ENCODE results near the gene SLCO2A1. TPM values are rescaled to one million over a fixed set of nuclear protein-coding genes. Genes with fewer than 3 reads are reported as not detected.

SLCO2A1 gene
- total RNA-seq, 1 experiment from 2014 or later, result not detected

DNA sequence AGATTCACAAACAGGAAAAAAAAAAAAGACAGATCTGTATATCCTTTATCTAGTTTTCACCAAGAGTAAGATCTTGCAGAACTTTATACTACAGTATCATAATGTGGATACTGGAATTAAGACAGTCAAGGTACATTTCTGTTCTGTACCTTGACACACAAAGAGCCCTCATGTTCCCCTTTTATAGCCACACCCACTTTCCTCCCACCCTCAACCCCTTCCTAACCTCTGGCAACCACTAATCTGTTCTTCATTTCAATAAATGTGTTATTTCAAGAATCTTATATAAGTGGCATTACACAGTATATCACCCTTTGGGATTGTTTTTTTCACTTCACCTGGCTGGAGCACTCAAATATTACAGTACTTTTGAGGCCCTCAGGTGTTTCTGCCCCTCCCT is 130.4 kb downstream of the SLCO2A1 start:
- in situ Hi-C loops (cut with HindIII; ENCODE audit: low pct_unique_long_range_greater_than_20kb, low sequenced_read_pairs), result no loop called here
- no peak for DNase-seq (ENCODE audit: low read depth)

- in situ Hi-C loops (cut with HindIII; ENCODE audit: low pct_unique_long_range_greater_than_20kb, low sequenced_read_pairs), result no loop called here
Observed at GRCh38 chr3:133897547-133897946, 132.2 kb downstream of the SLCO2A1 start.

DNA sequence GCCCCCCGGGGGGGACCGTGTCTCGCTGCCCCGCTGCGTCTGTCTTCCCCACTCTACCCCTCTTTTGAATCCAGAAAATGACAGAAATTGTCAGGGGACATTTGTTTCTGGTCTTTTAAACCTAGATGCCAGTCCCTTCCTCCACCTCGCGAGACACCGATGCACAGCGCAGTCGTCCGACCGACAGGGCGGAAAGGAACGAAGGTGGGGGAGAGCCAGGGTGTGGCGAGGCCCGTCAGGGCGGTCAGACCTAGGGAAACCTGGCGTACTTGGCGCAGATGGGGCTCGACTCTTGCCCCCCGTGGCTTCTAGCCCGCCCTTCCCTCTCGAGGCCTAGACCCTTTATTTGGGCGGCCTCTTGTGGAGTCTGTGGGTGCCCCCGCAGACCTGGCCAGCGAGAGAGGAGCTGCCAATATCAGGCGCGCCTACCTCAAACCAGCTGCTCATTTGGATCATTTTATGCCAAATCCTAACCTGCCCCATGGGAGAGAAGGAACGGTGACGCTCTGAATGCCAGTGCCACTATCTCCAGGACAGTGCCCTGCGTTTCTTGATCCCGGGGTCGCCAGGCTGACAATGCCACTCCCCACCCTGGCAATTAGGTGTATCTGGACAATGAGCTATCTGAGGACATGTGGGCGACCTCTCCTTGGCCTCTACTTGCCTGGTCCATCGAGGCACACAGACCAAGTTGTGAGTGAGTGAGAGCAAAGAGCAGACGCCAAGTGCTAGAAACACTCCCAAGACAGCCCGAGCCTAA is 133.5 kb downstream of the SLCO2A1 start:
- in situ Hi-C loops (cut with HindIII; ENCODE audit: low pct_unique_long_range_greater_than_20kb, low sequenced_read_pairs), result no loop called here

More at GRCh38 chr3:133897547-133897946, 132.2 kb downstream of the SLCO2A1 start:
- DNase-seq (ENCODE audit: low read depth), result no peak

DNA sequence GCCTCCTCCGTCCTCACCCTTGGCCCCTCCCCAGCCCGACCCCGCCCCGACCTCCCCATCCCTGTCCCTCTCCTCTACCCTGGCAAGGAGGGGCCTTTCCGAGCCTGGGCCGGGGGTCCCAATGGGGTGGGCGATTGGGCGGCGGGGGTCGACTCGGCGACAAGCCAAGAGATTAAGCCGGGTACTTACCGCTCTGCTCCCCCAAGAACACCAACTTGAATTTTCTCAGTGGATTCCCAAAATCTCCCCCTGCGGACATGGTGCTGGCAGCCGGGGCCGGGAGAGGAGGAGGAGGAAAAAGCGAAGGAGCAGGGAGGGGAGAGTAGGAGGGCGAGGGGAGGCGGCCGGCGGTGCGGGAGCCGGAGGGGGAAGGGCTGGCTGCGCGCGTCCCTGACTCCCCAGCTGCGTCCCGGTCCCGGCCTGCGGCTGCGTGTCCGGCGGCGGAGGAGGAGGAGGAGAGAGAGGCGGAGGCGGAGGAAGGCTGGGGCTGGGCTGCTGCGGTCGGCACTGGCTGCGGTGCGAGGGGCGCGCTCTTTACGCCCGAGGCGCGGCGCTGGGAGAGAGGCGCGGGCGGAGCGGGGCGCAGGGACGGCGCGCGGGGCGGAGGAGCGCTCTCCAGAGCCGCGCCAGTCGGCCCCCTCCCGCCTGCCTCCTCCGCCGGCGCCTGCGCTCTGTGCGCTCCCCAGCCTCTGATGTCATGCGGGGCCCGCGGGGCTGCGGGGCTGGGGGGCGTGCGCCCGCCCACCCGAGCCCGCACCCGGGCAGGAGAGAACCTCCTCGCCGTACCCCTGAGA is 134.3 kb downstream of the SLCO2A1 start, which contains the start of gene RAB6B:
TSS of gene RAB6B (minus strand) at position 675 of the 794 bp plus-strand sequence. CDS start at position 259, 416 bp downstream.
- peak; percentile 45 for DNase-seq (ENCODE audit: low read depth)
- in situ Hi-C loops (cut with HindIII; ENCODE audit: low pct_unique_long_range_greater_than_20kb, low sequenced_read_pairs), result no loop called here

More for the DNA sequence above, 133.5 kb downstream of the SLCO2A1 start:
- no peak for DNase-seq (ENCODE audit: low read depth)

DNA sequence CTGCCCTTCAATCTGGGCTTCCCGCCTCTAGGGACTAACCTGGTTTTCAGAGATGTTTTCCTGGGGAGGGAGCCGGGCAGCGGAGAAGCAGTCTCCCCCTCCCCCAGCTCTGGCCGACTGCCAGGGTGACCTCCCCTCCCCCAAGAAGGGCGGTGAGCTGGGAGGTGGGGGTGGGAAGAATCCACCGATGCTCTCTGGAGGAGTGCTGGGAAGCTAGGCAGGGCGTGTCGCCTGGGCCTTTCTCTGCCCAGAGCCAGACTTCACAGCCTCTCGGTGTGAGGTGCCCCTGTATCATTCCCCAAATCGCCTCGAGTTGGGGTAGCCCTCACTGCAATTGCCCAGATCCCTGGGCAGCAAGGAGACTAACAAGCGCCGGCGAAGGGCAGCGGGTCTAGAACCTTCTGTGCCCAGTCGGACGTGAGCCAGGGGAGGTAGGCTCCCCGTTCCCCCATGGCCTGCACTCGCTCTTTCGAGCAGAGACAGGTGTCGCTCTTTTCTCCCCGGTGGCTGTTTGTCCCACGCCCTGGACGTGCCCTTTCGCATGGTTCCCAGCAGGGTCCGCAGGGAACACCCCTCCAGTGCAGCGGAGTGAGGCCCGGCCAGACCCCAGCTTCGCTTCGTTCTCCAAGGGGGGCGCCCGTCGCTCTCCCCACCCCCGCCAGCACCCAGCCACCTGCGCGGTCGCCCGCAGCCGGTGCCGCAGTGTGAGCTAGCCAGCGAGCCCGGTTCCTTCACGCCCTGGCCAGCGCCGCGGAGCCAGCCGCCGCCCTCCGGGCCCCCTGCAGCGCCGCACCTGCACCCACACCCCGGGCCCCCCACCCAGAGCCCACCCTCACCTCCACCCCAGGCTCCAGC is 135.1 kb downstream of the SLCO2A1 start:
- in situ Hi-C loops (cut with HindIII; ENCODE audit: low pct_unique_long_range_greater_than_20kb, low sequenced_read_pairs), result no loop called here
- no peak for DNase-seq (ENCODE audit: low read depth)

DNA sequence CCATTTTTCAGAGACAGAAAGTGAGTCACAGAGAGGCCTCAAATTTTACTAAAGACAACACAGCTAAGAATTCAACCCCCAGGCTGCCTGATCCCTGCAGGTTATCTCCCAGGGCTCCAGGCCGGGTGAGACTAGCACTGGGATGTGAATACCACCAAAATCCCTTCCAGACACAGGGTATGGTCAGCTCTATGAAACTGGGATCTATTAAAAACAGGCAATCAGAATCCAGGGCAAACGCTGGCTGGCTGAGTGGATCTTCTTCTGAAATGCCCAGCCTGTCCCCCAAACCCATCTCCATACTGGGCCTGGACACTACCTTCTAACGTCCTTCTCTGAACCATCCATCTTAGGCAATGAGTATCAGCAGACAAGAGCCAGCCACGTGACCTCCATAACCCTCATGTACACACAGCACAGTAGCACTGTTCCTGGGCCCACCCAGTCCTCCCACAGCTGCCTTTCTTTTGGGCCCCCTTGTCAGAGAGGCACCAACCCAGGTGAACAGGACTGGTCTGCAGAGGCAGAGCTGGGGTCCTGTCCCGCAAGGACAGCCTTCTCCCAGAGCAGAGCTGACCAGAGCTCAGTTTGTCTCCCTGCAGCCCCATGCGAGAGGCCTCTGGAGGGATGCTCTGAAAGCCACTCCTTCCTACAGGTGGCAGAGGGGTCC is 135.9 kb downstream of the SLCO2A1 start:
- in situ Hi-C loops (cut with HindIII; ENCODE audit: low pct_unique_long_range_greater_than_20kb, low sequenced_read_pairs), result no loop called here

GRCh38 chr3:133892541-133893231 is 137.0 kb downstream of the SLCO2A1 start:
- in situ Hi-C loops (cut with HindIII; ENCODE audit: low pct_unique_long_range_greater_than_20kb, low sequenced_read_pairs), result no loop called here
- DNase-seq (ENCODE audit: low read depth), result no peak

More for the DNA sequence above, 135.9 kb downstream of the SLCO2A1 start:
- no peak for DNase-seq (ENCODE audit: low read depth)

GRCh38 chr3:133891662-133892378 is 137.9 kb downstream of the SLCO2A1 start:
- in situ Hi-C loops (cut with HindIII; ENCODE audit: low pct_unique_long_range_greater_than_20kb, low sequenced_read_pairs), result no loop called here
- DNase-seq (ENCODE audit: low read depth), result no peak

GRCh38 chr3:133890972-133891644 is 138.6 kb downstream of the SLCO2A1 start:
- in situ Hi-C loops (cut with HindIII; ENCODE audit: low pct_unique_long_range_greater_than_20kb, low sequenced_read_pairs), result no loop called here
- no peak for DNase-seq (ENCODE audit: low read depth)

GRCh38 chr3:133890037-133890436 is 139.7 kb downstream of the SLCO2A1 start:
- in situ Hi-C loops (cut with HindIII; ENCODE audit: low pct_unique_long_range_greater_than_20kb, low sequenced_read_pairs), result no loop called here
- no peak for DNase-seq (ENCODE audit: low read depth)

DNA sequence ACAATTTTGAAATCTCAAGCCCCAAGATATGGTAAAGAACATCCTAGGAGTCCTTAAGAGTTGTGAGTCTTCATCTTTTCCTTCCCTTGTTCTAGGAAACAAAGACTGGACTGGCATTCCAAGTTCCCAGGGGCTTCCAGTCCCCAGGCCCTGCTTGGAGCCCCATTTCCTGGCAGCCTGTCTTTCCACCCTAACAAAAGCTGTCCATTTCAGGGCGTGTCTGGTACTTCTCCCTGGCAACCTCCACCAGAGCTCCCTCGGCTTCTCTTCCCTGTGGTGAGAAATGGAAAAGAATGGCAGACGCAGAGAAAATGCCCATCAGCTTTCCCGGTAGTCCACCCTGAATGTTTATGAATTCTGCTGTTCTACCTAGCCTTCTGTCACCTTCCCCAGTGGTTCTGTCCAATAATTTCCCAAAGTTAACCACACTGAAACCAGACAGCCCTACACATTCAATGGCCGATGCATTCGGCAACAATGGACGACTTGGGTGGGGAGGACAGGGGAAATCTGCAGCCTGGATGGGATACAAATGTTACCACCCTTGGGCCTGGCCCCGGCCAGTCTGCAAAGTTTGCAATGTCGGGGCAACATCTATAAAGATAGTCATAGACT is 140.9 kb downstream of the SLCO2A1 start:
- in situ Hi-C loops (cut with HindIII; ENCODE audit: low pct_unique_long_range_greater_than_20kb, low sequenced_read_pairs), result no loop called here
- DNase-seq (ENCODE audit: low read depth), result no peak

DNA sequence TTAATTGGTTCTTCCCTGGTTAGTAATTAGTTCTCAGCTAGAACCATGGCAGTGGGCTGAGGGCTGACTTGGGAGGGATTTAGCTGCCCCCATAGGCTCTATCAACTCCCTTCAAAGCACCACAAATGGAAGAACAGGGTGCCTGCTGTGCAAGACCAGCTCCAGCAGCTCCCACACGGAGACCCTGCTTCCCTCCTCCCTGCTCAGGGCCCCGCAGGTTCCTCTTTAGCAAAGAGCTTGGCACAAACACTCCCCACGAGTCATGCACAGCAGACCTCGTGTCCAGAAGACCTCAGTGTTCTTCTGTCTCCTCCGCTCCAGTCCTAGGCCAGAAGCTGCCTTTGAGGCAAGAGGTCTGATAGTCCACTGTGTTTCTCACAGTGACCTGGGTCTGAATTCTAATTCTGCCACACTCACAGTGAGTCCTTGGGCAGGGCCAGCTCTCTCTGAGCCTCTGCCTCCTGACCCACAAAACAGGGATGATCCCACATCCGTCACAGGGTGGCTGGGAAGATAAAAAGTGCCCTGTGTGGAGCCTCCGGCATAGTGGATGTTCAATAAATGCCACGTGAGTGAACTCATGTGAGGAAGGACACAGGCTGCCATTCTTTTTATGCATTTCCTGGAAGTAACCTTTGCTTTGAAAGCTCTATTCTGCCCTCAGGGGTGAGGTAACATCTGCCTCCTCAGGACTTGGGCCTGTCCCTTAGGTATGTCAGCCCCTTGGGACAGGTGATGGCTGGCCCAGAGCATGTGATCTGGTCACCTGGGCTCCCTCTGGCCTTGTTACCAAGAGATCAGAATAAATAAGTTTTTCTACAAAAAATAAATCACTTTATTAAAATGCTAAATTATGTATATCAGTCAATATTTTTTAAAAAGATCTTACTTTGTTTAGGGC is 141.7 kb downstream of the SLCO2A1 start:
- no peak for DNase-seq (ENCODE audit: low read depth)
- in situ Hi-C loops (cut with HindIII; ENCODE audit: low pct_unique_long_range_greater_than_20kb, low sequenced_read_pairs), result no loop called here

GRCh38 chr3:133887074-133887802 is 142.5 kb downstream of the SLCO2A1 start:
- in situ Hi-C loops (cut with HindIII; ENCODE audit: low pct_unique_long_range_greater_than_20kb, low sequenced_read_pairs), result no loop called here

GRCh38 chr3:133886031-133886722 is 143.5 kb downstream of the SLCO2A1 start:
- in situ Hi-C loops (cut with HindIII; ENCODE audit: low pct_unique_long_range_greater_than_20kb, low sequenced_read_pairs), result no loop called here
- no peak for DNase-seq (ENCODE audit: low read depth)

More at GRCh38 chr3:133887074-133887802, 142.5 kb downstream of the SLCO2A1 start:
- no peak for DNase-seq (ENCODE audit: low read depth)
